SH-SY5Y (cell line): Measurements from ENCODE around the gene PRDM15.

Source experiments
- GATA2 ChIP-seq: IDR thresholded peaks from 2 replicates; pipeline ENCODE4 v1.6.1; 2011; ENCODE audit warnings: mild to moderate bottlenecking, low read depth, low read length
- GATA3 ChIP-seq: IDR thresholded peaks from 2 replicates; pipeline ENCODE4 v1.6.1; 2011; ENCODE audit warnings: low read depth, mild to moderate bottlenecking, low read length, moderate library complexity

DNA sequence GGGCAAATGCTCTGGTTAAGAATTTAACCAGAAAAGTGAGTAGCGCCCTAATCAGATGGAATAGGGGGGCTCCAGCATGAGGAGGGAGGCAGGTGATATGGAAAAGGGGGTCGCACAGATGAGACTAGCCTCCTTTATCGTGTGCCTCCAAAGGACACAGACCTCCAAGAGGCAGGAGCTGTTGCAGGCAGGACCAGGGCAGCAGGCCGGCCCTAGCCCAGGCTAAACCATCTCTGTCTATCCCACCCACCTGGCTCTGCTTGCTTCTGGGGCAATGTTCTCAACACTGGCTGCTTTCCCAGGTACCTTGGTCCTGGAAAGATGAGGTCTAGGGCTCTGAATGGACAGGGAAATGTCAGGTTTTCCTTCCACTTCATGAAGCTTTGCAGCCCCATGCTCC, 38.4 kb upstream of the PRDM15 start:
- TF ChIP-seq GATA2 (no peak), GATA3 (no peak)
